22Rv1 (cell line): Measurements from ENCODE around the gene SLC30A4.

Experiments used
- H3K27ac ChIP-seq: fragments of 450-650 bp; 2 replicates; pipeline ENCODE4 v1.5.1; 2017
- ZFX ChIP-seq: fragments of 450-650 bp; IDR thresholded peaks from 2 replicates; pipeline ENCODE4 v1.6.1; 2017; ENCODE audit warnings: antibody characterized with exemption, borderline replicate concordance
- TF ChIP-seq, protein P1 (sequence below): fragments of 450-650 bp; IDR thresholded peaks from 2 replicates; pipeline ENCODE4 v1.5.1; 2017; ENCODE audit warnings: mild to moderate bottlenecking

Gene SLC30A4, protein sequence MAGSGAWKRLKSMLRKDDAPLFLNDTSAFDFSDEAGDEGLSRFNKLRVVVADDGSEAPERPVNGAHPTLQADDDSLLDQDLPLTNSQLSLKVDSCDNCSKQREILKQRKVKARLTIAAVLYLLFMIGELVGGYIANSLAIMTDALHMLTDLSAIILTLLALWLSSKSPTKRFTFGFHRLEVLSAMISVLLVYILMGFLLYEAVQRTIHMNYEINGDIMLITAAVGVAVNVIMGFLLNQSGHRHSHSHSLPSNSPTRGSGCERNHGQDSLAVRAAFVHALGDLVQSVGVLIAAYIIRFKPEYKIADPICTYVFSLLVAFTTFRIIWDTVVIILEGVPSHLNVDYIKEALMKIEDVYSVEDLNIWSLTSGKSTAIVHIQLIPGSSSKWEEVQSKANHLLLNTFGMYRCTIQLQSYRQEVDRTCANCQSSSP

GRCh38 chr15:45522328-45523165 is at the start of gene SLC30A4:
SLC30A4 (minus strand) TSS chr15:45522755; CDS start chr15:45522354, 401 bp downstream.
- H3K27ac ChIP-seq = peak within 1 kb of the TSS; percentile 62
- TF ChIP-seq ZFX = no peak
- TF ChIP-seq, protein P1, sequence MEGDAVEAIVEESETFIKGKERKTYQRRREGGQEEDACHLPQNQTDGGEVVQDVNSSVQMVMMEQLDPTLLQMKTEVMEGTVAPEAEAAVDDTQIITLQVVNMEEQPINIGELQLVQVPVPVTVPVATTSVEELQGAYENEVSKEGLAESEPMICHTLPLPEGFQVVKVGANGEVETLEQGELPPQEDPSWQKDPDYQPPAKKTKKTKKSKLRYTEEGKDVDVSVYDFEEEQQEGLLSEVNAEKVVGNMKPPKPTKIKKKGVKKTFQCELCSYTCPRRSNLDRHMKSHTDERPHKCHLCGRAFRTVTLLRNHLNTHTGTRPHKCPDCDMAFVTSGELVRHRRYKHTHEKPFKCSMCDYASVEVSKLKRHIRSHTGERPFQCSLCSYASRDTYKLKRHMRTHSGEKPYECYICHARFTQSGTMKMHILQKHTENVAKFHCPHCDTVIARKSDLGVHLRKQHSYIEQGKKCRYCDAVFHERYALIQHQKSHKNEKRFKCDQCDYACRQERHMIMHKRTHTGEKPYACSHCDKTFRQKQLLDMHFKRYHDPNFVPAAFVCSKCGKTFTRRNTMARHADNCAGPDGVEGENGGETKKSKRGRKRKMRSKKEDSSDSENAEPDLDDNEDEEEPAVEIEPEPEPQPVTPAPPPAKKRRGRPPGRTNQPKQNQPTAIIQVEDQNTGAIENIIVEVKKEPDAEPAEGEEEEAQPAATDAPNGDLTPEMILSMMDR = peak; percentile 42

DNA sequence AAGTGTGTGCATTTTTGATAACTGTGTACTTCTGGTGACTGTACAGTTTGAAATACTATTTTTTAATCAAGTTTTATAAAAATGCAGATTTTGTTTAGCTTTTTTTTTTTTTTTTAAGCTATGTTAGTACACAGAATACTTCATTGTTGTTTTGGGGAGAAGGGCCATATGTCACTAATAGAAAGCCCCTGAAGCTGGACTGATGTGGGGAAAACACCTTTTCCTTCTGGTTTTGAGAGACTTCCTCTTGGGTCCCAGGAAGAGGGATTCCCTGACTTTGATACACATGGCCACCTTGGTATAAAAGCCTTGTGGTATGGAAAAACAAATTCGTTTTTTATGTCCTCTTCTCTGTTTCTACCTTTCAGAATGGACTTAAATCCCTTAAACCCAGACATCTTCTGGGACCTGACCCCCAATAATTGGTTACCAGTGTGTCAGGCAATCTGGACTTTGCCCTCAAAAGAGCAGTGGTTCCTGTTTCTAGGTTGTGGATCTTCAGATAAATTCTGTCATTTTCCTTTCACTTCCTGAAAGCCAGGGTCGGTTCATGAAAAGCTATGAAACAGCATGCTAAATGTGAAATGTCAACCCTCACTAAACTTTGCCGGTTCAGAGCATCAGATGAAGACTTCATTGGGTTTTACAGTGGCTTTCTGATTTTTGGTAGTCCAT is 33.5 kb upstream of the SLC30A4 start:
- H3K27ac ChIP-seq = no peak overlapping the region
- no peak for TF ChIP-seq ZFX
- TF ChIP-seq, protein P1 = no peak

GRCh38 chr15:45551676-45552075 is 29.1 kb upstream of the SLC30A4 start:
- TF ChIP-seq, protein P1 = no peak
- no peak for TF ChIP-seq ZFX
- H3K27ac ChIP-seq = no peak overlapping the region

DNA sequence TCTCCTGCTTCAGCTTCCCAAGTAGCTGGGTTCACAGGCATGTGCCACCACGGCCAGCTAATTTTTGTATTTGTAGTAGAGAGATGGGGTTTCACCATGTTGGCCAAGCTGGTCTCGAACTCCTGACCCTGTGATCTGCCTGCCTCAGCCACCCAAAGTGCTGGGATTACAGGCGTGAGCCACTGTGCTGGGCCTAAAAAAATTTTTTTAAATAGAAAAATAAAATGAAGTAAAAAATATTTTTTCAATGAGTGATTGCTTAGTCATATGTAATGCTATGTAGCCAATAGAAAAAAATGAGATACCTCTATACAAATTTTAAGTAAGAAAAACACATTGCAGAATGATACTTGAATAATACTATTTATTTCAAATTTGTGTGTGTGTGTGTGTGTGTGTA is 27.9 kb upstream of the SLC30A4 start:
- no peak overlapping the region for H3K27ac ChIP-seq
- no peak for TF ChIP-seq ZFX
- TF ChIP-seq, protein P1 = no peak

- no peak for TF ChIP-seq ZFX
- H3K27ac ChIP-seq = peak overlapping the region; percentile 80
These were observed 27.1 kb upstream of the SLC30A4 start for GRCh38 chr15:45549541-45550220.

- no peak for TF ChIP-seq ZFX
- TF ChIP-seq, protein P1 = no peak
- H3K27ac ChIP-seq = peak overlapping the region; percentile 80
These were observed 26.4 kb upstream of the SLC30A4 start for GRCh38 chr15:45548753-45549520.
